ENCODE results near the gene PNO1. TPM values are rescaled to one million over a fixed set of nuclear protein-coding genes. Genes with fewer than 3 reads are reported as not detected.
A peak's percentile ranks its signal among the peaks of the same experiment; 100 is the strongest.

Gene PNO1
- total and polyA plus RNA-seq, 10 of the 15 experiments (the other 5 are each of a cell fraction or from before 2014, with no cell fraction given), result 9.7 to 60.2 (median 30.3) TPM

DNA sequence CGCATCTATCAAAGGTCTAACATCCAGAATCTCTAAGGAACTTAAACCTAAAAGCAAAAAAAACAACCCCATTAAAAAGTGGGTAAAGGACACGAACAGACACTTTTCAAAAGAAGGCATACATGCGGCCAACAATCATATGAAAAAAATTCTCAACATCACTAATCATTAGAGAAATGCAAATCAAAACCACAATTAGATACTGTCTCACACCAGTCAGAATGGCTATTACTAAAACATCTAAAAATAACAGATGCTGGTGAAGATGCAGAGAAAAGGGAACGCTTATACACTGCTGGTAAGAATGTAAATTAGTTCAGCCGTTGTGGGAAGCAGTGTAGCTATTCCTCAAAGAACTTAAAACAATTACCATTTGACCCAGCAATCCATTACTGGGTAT, 56.7 kb downstream of the PNO1 start (continued):
- TF ChIP-seq RCOR1 (conservative IDR thresholded peaks at IDR 0.05; ENCODE audit: low read depth, low read length) (no peak), ZNF384 (IDR thresholded peaks at IDR 0.05; ENCODE audit: borderline replicate concordance, low read depth, low read length) (peak; percentile 63; the same call in 1 of the 2 replicates), FOXM1 (IDR thresholded peaks at IDR 0.05; ENCODE audit: low read depth, low read length) (peak; percentile 67; the same call in 1 of the 2 replicates), CHD4 (IDR thresholded peaks at IDR 0.05) (no peak), TARDBP (IDR thresholded peaks at IDR 0.05; ENCODE audit: borderline replicate concordance) (no peak), NBN (IDR thresholded peaks at IDR 0.05) (peak; percentile 55; the same call in 1 of the 2 replicates), CREM (IDR thresholded peaks at IDR 0.05; ENCODE audit: low read depth) (peak; percentile 75), ZNF622 (IDR thresholded peaks at IDR 0.05) (no peak), CBX5 (IDR thresholded peaks at IDR 0.05; ENCODE audit: low read depth) (0 out of 2 replicates have a peak, but pooled peaks have one; percentile 36), JUNB (IDR thresholded peaks at IDR 0.05) (peak; percentile 71), YY1 (IDR thresholded peaks at IDR 0.05; ENCODE audit: low read depth, low read length) (no peak), POLR2AphosphoS2 (IDR thresholded peaks at IDR 0.05; ENCODE audit: low read depth, low read length) (no peak), EP300 (IDR thresholded peaks at IDR 0.05; ENCODE audit: borderline replicate concordance in 1 of 2, control insufficient read depth in 1 of 2, low read depth in 2 of 2, low read length in 2 of 2) (peak in 1 of 2 experiments; percentile 47; a peak in 1 of 4 replicates), MTA2 (IDR thresholded peaks at IDR 0.05; ENCODE audit: low read depth) (peak; percentile 88), HDAC2 (IDR thresholded peaks at IDR 0.05) (no peak)
- TF ChIP-seq, protein P1, sequence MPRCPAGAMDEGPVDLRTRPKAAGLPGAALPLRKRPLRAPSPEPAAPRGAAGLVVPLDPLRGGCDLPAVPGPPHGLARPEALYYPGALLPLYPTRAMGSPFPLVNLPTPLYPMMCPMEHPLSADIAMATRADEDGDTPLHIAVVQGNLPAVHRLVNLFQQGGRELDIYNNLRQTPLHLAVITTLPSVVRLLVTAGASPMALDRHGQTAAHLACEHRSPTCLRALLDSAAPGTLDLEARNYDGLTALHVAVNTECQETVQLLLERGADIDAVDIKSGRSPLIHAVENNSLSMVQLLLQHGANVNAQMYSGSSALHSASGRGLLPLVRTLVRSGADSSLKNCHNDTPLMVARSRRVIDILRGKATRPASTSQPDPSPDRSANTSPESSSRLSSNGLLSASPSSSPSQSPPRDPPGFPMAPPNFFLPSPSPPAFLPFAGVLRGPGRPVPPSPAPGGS (IDR thresholded peaks at IDR 0.05; ENCODE audit: borderline replicate concordance, insufficient read depth, low read depth, low read length, poor library complexity, severe bottlenecking), result peak; percentile 26
- TF ChIP-seq, protein P2, sequence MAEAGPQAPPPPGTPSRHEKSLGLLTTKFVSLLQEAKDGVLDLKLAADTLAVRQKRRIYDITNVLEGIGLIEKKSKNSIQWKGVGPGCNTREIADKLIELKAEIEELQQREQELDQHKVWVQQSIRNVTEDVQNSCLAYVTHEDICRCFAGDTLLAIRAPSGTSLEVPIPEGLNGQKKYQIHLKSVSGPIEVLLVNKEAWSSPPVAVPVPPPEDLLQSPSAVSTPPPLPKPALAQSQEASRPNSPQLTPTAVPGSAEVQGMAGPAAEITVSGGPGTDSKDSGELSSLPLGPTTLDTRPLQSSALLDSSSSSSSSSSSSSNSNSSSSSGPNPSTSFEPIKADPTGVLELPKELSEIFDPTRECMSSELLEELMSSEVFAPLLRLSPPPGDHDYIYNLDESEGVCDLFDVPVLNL (IDR thresholded peaks at IDR 0.05; ENCODE audit: low read depth, low read length), result no peak
- TF ChIP-seq, protein P3, sequence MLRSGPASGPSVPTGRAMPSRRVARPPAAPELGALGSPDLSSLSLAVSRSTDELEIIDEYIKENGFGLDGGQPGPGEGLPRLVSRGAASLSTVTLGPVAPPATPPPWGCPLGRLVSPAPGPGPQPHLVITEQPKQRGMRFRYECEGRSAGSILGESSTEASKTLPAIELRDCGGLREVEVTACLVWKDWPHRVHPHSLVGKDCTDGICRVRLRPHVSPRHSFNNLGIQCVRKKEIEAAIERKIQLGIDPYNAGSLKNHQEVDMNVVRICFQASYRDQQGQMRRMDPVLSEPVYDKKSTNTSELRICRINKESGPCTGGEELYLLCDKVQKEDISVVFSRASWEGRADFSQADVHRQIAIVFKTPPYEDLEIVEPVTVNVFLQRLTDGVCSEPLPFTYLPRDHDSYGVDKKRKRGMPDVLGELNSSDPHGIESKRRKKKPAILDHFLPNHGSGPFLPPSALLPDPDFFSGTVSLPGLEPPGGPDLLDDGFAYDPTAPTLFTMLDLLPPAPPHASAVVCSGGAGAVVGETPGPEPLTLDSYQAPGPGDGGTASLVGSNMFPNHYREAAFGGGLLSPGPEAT (IDR thresholded peaks at IDR 0.05; ENCODE audit: low read depth), result peak; percentile 33; the same call in 1 of the 2 replicates
- TF ChIP-seq, protein P4, sequence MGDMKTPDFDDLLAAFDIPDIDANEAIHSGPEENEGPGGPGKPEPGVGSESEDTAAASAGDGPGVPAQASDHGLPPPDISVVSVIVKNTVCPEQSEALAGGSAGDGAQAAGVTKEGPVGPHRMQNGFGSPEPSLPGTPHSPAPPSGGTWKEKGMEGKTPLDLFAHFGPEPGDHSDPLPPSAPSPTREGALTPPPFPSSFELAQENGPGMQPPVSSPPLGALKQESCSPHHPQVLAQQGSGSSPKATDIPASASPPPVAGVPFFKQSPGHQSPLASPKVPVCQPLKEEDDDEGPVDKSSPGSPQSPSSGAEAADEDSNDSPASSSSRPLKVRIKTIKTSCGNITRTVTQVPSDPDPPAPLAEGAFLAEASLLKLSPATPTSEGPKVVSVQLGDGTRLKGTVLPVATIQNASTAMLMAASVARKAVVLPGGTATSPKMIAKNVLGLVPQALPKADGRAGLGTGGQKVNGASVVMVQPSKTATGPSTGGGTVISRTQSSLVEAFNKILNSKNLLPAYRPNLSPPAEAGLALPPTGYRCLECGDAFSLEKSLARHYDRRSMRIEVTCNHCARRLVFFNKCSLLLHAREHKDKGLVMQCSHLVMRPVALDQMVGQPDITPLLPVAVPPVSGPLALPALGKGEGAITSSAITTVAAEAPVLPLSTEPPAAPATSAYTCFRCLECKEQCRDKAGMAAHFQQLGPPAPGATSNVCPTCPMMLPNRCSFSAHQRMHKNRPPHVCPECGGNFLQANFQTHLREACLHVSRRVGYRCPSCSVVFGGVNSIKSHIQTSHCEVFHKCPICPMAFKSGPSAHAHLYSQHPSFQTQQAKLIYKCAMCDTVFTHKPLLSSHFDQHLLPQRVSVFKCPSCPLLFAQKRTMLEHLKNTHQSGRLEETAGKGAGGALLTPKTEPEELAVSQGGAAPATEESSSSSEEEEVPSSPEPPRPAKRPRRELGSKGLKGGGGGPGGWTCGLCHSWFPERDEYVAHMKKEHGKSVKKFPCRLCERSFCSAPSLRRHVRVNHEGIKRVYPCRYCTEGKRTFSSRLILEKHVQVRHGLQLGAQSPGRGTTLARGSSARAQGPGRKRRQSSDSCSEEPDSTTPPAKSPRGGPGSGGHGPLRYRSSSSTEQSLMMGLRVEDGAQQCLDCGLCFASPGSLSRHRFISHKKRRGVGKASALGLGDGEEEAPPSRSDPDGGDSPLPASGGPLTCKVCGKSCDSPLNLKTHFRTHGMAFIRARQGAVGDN (IDR thresholded peaks at IDR 0.05), result no peak
- TF ChIP-seq, protein P5, sequence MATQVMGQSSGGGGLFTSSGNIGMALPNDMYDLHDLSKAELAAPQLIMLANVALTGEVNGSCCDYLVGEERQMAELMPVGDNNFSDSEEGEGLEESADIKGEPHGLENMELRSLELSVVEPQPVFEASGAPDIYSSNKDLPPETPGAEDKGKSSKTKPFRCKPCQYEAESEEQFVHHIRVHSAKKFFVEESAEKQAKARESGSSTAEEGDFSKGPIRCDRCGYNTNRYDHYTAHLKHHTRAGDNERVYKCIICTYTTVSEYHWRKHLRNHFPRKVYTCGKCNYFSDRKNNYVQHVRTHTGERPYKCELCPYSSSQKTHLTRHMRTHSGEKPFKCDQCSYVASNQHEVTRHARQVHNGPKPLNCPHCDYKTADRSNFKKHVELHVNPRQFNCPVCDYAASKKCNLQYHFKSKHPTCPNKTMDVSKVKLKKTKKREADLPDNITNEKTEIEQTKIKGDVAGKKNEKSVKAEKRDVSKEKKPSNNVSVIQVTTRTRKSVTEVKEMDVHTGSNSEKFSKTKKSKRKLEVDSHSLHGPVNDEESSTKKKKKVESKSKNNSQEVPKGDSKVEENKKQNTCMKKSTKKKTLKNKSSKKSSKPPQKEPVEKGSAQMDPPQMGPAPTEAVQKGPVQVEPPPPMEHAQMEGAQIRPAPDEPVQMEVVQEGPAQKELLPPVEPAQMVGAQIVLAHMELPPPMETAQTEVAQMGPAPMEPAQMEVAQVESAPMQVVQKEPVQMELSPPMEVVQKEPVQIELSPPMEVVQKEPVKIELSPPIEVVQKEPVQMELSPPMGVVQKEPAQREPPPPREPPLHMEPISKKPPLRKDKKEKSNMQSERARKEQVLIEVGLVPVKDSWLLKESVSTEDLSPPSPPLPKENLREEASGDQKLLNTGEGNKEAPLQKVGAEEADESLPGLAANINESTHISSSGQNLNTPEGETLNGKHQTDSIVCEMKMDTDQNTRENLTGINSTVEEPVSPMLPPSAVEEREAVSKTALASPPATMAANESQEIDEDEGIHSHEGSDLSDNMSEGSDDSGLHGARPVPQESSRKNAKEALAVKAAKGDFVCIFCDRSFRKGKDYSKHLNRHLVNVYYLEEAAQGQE (IDR thresholded peaks at IDR 0.05; ENCODE audit: low read depth, low read length), result no peak

Measured in GM12878 (cell line).